NT2/D1 (cell line): Measurements from ENCODE around the gene ASB7.

Experiments used
- SUZ12 ChIP-seq: IDR thresholded peaks from 2 replicates; pipeline ENCODE4 v1.6.1; 2011; ENCODE audit not compliant: insufficient read length, insufficient read depth; ENCODE audit errors: extremely low read depth
- YY1 ChIP-seq: IDR thresholded peaks from 2 replicates; pipeline ENCODE4 v1.6.1; 2011; ENCODE audit not compliant: insufficient read length, insufficient read depth
- ZNF274 ChIP-seq: IDR thresholded peaks from 2 replicates; pipeline ENCODE4 v1.6.1; 2011; ENCODE audit warnings: mild to moderate bottlenecking, low read depth, low read length

DNA sequence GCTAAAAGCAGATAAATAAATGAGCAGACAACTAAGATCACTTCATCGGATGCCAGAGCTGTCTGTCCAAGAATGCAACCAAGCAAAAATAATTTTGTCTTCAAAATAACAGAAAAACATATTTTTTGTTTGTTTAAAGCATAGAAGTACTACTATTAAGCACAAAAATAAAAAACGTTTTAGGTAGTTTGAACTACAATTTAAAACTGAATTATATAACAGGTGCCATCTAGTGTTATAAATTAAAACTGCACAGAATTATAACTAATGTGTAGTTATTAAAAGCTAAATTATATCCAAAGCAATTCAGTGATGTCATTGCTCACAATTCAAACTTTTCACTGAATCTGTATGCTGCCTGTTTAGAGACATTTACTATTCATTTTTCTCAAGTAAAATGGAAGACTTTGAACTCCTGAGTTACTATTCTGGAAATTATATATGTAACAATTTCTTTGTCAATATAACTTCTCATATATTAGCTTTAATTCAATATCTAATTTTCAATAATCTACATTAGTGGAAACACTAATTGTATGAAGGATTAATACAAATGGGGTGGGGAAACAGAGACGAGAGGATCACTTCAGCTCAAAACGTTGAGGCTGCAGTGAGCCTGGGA lies 29.9 kb upstream of the ASB7 start:
- TF ChIP-seq YY1 (no peak), ZNF274 (no peak), SUZ12 (no peak)
